Keratinocyte (primary cell): ENCODE data around the gene GDF2. TPM values are rescaled to one million over a fixed set of nuclear protein-coding genes. Genes with fewer than 3 reads are reported as not detected.

Experiments used
- DNase-seq: peaks from one replicate; pipeline ENCODE4 v3.0.0-alpha.2; 2011; ENCODE audit warnings: low read depth, missing footprints, low spot score
- FAIRE-seq: peaks from 2 replicates; lab custom pipeline; 2011; peaks lifted over from hg19 to GRCh38; lab: Jason Lieb, UNC
- H2AFZ ChIP-seq: 2 replicates; pipeline ENCODE4 v1.6.0; 2012; ENCODE audit warnings: low read length, control low read depth, inconsistent platforms; ENCODE audit not compliant: control insufficient read depth
- H3K27ac ChIP-seq: 2 replicates; pipeline ENCODE4 v1.5.1; 2011; ENCODE audit warnings: low read length; ENCODE audit not compliant: control insufficient read depth, insufficient read depth
- H3K27me3 ChIP-seq: 3 replicates; pipeline ENCODE4 v1.6.0; 2011; ENCODE audit warnings: low read length; ENCODE audit not compliant: control insufficient read depth, insufficient read depth; ENCODE audit errors: extremely low read depth
- H3K36me3 ChIP-seq, 2 experiments: 2 replicates in 1 of 2; 3 replicates in 1 of 2; pipeline ENCODE4 v1.5.1; 2011; ENCODE audit warnings: low read length in 2 of 2, mild to moderate bottlenecking in 1 of 2; ENCODE audit not compliant: control insufficient read depth in 2 of 2, insufficient read depth in 2 of 2; ENCODE audit errors: extremely low read depth in 1 of 2
- H3K4me1 ChIP-seq: 3 replicates; pipeline ENCODE4 v1.5.1; 2011; ENCODE audit warnings: low read length; ENCODE audit not compliant: control insufficient read depth, insufficient read depth; ENCODE audit errors: extremely low read depth
- H3K4me2 ChIP-seq: 3 replicates; pipeline ENCODE4 v1.6.0; 2011; ENCODE audit warnings: low read depth, low read length; ENCODE audit not compliant: control insufficient read depth, insufficient read depth; ENCODE audit errors: extremely low read depth
- H3K4me3 ChIP-seq, 3 experiments: fragments of 200-600 bp in 1 of 3; sonication (generic) in 1 of 3; 2 replicates in 2 of 3; 3 replicates in 1 of 3; pipeline ENCODE4 v1.5.1; 2011 to 2016; ENCODE audit warnings: low read length in 3 of 3, mild to moderate bottlenecking in 3 of 3, control low read depth in 2 of 3, inconsistent platforms in 1 of 3, low read depth in 1 of 3, mixed read lengths in 1 of 3, mixed run types in 1 of 3, moderate library complexity in 1 of 3; ENCODE audit not compliant: control insufficient read depth in 2 of 3, insufficient read depth in 2 of 3; ENCODE audit errors: extremely low read depth in 1 of 3
- H3K79me2 ChIP-seq: 2 replicates; pipeline ENCODE4 v1.6.0; 2012; ENCODE audit warnings: low read length; ENCODE audit not compliant: control insufficient read depth, insufficient read depth
- H3K9ac ChIP-seq: 3 replicates; pipeline ENCODE4 v1.6.0; 2011; ENCODE audit warnings: low read length; ENCODE audit not compliant: control insufficient read depth, insufficient read depth; ENCODE audit errors: extremely low read depth
- H3K9me1 ChIP-seq: 3 replicates; pipeline ENCODE4 v1.6.0; 2011; ENCODE audit warnings: low read length; ENCODE audit not compliant: control insufficient read depth, insufficient read depth; ENCODE audit errors: extremely low read depth
- H3K9me3 ChIP-seq: 2 replicates; pipeline ENCODE4 v1.5.1; 2012; ENCODE audit warnings: low read depth, low read length; ENCODE audit not compliant: control insufficient read depth
- H4K20me1 ChIP-seq: 3 replicates; pipeline ENCODE4 v1.6.0; 2011; ENCODE audit warnings: low read length; ENCODE audit not compliant: control insufficient read depth, insufficient read depth; ENCODE audit errors: extremely low read depth
- CTCF ChIP-seq, 3 experiments: IDR thresholded peaks in 1 of 3; conservative IDR thresholded peaks in 1 of 3; optimal IDR thresholded peaks in 1 of 3; 2 replicates in 2 of 3; 3 replicates in 1 of 3; pipeline versions ENCODE3 to v1.5.1; 2011; ENCODE audit warnings: low read length in 3 of 3, mild to moderate bottlenecking in 3 of 3, moderate library complexity in 2 of 3, control low read depth in 1 of 3, inconsistent platforms in 1 of 3; ENCODE audit not compliant: insufficient read depth in 2 of 3; ENCODE audit errors: extremely low read depth in 1 of 3
- EZH2 ChIP-seq: IDR thresholded peaks from one replicate; pipeline ENCODE4 v1.6.1; 2012; ENCODE audit warnings: inconsistent platforms, mild to moderate bottlenecking, low read length, moderate library complexity
- dilution Hi-C: fragments of 300-500 bp; cut with MboI; formaldehyde crosslinking; loops from one replicate; pipeline ENCODE4 v1.7.0; 2020; ENCODE audit warnings: low sequenced_read_pairs; ENCODE audit not compliant: extremely low pct_ligation_motif_present
- polyA plus RNA-seq, 5 experiments: library from polyadenylated mRNA; depleted of rRNA in 3 of 5; stranded (reverse) in 3 of 5; stranded (forward) in 1 of 5; unstranded in 1 of 5; fragments of >200 nt; gene quantifications; 1 replicate in 1 of 5; 2 replicates in 3 of 5; 3 replicates in 1 of 5; pipeline versions ENCODE4 v1.2.1 to v1.2.3, GENCODE V29; 2011 to 2012; ENCODE audit warnings: missing spikeins in 2 of 5, low read depth in 1 of 5, low replicate concordance in 1 of 5

Gene GDF2
- polyA plus RNA-seq, 1 donor (not counting 4 experiments of a cell fraction or from before 2014, with no cell fraction given), result not detected

GRCh38 chr10:47362199-47362598 lies 39.9 kb downstream of the GDF2 start:
- H3K36me3 ChIP-seq, result no peaks in the 10 kb centered on the region
- TF ChIP-seq CTCF (optimal IDR thresholded peaks at IDR 0.05 in 1 of 3, IDR thresholded peaks at IDR 0.05 in 1 of 3, conservative IDR thresholded peaks at IDR 0.05 in 1 of 3; ENCODE audit: extremely low read depth in 1 of 3, insufficient read depth in 2 of 3, low read length in 3 of 3) (no peak), EZH2 (no peak)
- H3K79me2 ChIP-seq, result no peaks in the 10 kb centered on the region
- H3K27ac ChIP-seq, result no peak overlapping the region
- H3K9me3 ChIP-seq, result no peaks in the 10 kb centered on the region
- H4K20me1 ChIP-seq, result no peaks in the 10 kb centered on the region
- no peak overlapping the region for H2AFZ ChIP-seq
- no peak overlapping the region for H3K9ac ChIP-seq
- H3K9me1 ChIP-seq, result no peaks in the 10 kb centered on the region
- dilution Hi-C loops, result no loop called here
- DNase-seq, result no peak
- peaks cover 13% of the 10 kb centered on the region for H3K4me1 ChIP-seq
- H3K4me3 ChIP-seq, result no peak overlapping the region
- H3K27me3 ChIP-seq, result no peaks in the 10 kb centered on the region
- no peak for FAIRE-seq
- H3K4me2 ChIP-seq, result no peak overlapping the region

- H3K9ac ChIP-seq, result no peak overlapping the region
- FAIRE-seq, result no peak
- dilution Hi-C loops, result no loop called here
Measured at GRCh38 chr10:47363781-47364180, 41.5 kb downstream of the GDF2 start.

More at GRCh38 chr10:47363781-47364180, 41.5 kb downstream of the GDF2 start:
- H4K20me1 ChIP-seq, result no peaks in the 10 kb centered on the region
- H3K9me1 ChIP-seq, result no peaks in the 10 kb centered on the region
- H3K27ac ChIP-seq, result no peak overlapping the region
- no peaks in the 10 kb centered on the region for H3K9me3 ChIP-seq
- H3K79me2 ChIP-seq, result no peaks in the 10 kb centered on the region
- H2AFZ ChIP-seq, result no peak overlapping the region
- H3K4me3 ChIP-seq, result no peak overlapping the region
- no peak for DNase-seq
- H3K4me2 ChIP-seq, result no peak overlapping the region
- no peaks in the 10 kb centered on the region for H3K36me3 ChIP-seq
- TF ChIP-seq CTCF (optimal IDR thresholded peaks at IDR 0.05 in 1 of 3, IDR thresholded peaks at IDR 0.05 in 1 of 3, conservative IDR thresholded peaks at IDR 0.05 in 1 of 3; ENCODE audit: extremely low read depth in 1 of 3, insufficient read depth in 2 of 3, low read length in 3 of 3) (no peak), EZH2 (no peak)
- H3K27me3 ChIP-seq, result no peaks in the 10 kb centered on the region
- peaks cover 13% of the 10 kb centered on the region for H3K4me1 ChIP-seq
